DMS153 (cell line): ENCODE measurements around the gene PRPF19.

ENCODE experiments used
- DNase-seq: peaks from one replicate; lab custom pipeline; 2025; lab: John Stamatoyannopoulos, UW

PRPF19 gene

GRCh38 chr11:60873533-60873932 lies 32.9 kb downstream of the PRPF19 start:
- DNase-seq, result no peak

GRCh38 chr11:60872961-60873524 lies 33.3 kb downstream of the PRPF19 start:
- peak; percentile 2 for DNase-seq

GRCh38 chr11:60872124-60872960 lies 34.0 kb downstream of the PRPF19 start:
- DNase-seq, result no peak

- DNase-seq, result no peak
These were observed 34.9 kb downstream of the PRPF19 start for GRCh38 chr11:60871378-60872061.

GRCh38 chr11:60870733-60871377 lies 35.5 kb downstream of the PRPF19 start:
- no peak for DNase-seq

GRCh38 chr11:60870276-60870675 lies 36.1 kb downstream of the PRPF19 start:
- DNase-seq, result peak; percentile 1

- DNase-seq, result no peak
These were observed 36.9 kb downstream of the PRPF19 start for GRCh38 chr11:60869451-60869825.

- no peak for DNase-seq
These were observed 37.5 kb downstream of the PRPF19 start for GRCh38 chr11:60868682-60869450.

GRCh38 chr11:60867871-60868681 lies 38.3 kb downstream of the PRPF19 start:
- no peak for DNase-seq

GRCh38 chr11:60866911-60867870 lies 39.2 kb downstream of the PRPF19 start, which contains the start of gene ZP1:
Gene ZP1 (plus strand): TSS chr11:60867542. CDS start chr11:60867562, 20 bp downstream.
- peak; percentile 74 for DNase-seq

- DNase-seq, result no peak
These were observed 41.4 kb downstream of the PRPF19 start for GRCh38 chr11:60864856-60865513.

GRCh38 chr11:60863550-60864521 lies 42.5 kb downstream of the PRPF19 start:
- no peak for DNase-seq

- no peak for DNase-seq
These were observed 44.2 kb downstream of the PRPF19 start for GRCh38 chr11:60862171-60862570.

GRCh38 chr11:60860943-60861342 lies 45.4 kb downstream of the PRPF19 start:
- DNase-seq, result no peak

- no peak for DNase-seq
These were observed 46.7 kb downstream of the PRPF19 start for GRCh38 chr11:60859616-60860250.

- DNase-seq, result no peak
These were observed 47.5 kb downstream of the PRPF19 start for GRCh38 chr11:60858731-60859464.

- DNase-seq, result no peak
These were observed 48.1 kb downstream of the PRPF19 start for GRCh38 chr11:60858236-60858635.
